Spleen (tissue), 7 donors: ENCODE measurements around the gene TAOK1.

Experiments used
- POLR2A ChIP-seq, 3 donors: fragments of 450-650 bp; IDR thresholded peaks; one replicate each; pipeline ENCODE4 v1.5.1; 2017; ENCODE audit warnings: antibody characterized with exemption in 3 of 3, mild to moderate bottlenecking in 1 of 3
- POLR2AphosphoS5 ChIP-seq, 3 donors: sonication (generic); formaldehyde crosslinking; IDR thresholded peaks; one replicate each; pipeline ENCODE4 v1.5.1; 2017; ENCODE audit warnings: antibody characterized with exemption in 3 of 3
- TF ChIP-seq, protein P1 (sequence below), 11 experiments: fragments of 200-600 bp in 7 of 11; fragments of 450-650 bp in 4 of 11; sonication (generic) in 4 of 11; IDR thresholded peaks in 8 of 11; conservative IDR thresholded peaks in 3 of 11; 1 replicate in 7 of 11; 2 replicates in 4 of 11; pipeline versions ENCODE4 v1.4.0 to v1.8.0; 2016 to 2021; ENCODE audit warnings: antibody characterized with exemption in 11 of 11, inconsistent platforms in 4 of 11, mild to moderate bottlenecking in 1 of 11
- donor health status: DM: no; HTN: no; CAD: no; lungs with moderate emphysema.
- donor health status: DM: no; HTN: no; CAD: no.
- donor health status: DM: no; HTN: no; CAD: no.

DNA sequence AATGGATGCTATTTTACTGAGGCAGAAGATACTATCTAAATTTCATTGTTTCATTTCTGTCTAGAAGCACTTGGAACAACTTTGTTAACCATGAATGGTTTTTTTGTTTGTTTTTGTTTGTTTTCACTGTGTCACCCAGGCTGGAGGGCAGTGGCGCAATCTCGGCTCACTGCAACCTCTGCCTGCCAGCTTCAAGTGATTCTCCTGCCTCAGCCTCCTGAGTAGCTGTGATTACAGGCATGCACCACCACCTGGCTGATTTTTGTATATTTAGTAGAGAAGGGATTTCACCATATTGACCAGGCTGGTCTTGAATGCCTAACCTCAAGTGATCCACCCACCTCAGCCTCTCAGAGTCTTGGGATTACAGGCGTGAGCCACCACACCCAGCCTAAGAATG is 136.2 kb downstream of the TAOK1 start:
- TF ChIP-seq, protein P1, sequence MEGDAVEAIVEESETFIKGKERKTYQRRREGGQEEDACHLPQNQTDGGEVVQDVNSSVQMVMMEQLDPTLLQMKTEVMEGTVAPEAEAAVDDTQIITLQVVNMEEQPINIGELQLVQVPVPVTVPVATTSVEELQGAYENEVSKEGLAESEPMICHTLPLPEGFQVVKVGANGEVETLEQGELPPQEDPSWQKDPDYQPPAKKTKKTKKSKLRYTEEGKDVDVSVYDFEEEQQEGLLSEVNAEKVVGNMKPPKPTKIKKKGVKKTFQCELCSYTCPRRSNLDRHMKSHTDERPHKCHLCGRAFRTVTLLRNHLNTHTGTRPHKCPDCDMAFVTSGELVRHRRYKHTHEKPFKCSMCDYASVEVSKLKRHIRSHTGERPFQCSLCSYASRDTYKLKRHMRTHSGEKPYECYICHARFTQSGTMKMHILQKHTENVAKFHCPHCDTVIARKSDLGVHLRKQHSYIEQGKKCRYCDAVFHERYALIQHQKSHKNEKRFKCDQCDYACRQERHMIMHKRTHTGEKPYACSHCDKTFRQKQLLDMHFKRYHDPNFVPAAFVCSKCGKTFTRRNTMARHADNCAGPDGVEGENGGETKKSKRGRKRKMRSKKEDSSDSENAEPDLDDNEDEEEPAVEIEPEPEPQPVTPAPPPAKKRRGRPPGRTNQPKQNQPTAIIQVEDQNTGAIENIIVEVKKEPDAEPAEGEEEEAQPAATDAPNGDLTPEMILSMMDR (IDR thresholded peaks at IDR 0.05 in 8 of 11, conservative IDR thresholded peaks at IDR 0.05 in 3 of 11) = no peak
- TF ChIP-seq POLR2A (IDR thresholded peaks at IDR 0.05) (no peak), POLR2AphosphoS5 (IDR thresholded peaks at IDR 0.05) (no peak)
